ENCODE results near the gene SPINK14. TPM values are rescaled to one million over a fixed set of nuclear protein-coding genes. Genes with fewer than 3 reads are reported as not detected.

Gene SPINK14
- total RNA-seq, 1 experiment from 2014 or later = not detected

DNA sequence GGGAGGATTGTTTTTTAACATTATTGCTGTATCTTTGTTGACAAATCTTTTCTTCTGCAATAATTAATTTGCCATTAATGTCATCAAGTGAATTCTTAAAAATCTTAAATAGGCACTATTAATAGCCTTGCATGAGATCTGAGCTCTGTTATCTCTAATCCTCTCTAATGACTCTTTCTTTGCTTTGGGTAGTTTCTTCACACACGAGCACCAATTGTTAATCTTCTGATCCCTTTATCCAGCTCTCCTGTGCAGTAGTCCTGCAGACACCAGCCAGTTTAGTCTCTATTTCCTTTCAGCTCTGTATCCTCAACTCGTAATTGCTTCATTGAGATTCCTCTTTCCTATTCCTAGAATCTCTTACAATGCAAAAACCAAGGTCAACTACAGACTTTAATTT is 8.1 kb downstream of the SPINK14 start:
- DNase-seq = no peak
- Histone ChIP-seq H3K4me3 (no peak overlapping the region), H3K9me3 (no peaks in the 10 kb centered on the region), H3K36me3 (no peaks in the 10 kb centered on the region), H3K27me3 (peaks cover 2% of the 10 kb centered on the region)

GRCh38 chr5:148177207-148177606 is 8.9 kb downstream of the SPINK14 start:
- Histone ChIP-seq H3K36me3 (no peaks in the 10 kb centered on the region), H3K27me3 (peaks cover 2% of the 10 kb centered on the region), H3K9me3 (no peaks in the 10 kb centered on the region)

DNA sequence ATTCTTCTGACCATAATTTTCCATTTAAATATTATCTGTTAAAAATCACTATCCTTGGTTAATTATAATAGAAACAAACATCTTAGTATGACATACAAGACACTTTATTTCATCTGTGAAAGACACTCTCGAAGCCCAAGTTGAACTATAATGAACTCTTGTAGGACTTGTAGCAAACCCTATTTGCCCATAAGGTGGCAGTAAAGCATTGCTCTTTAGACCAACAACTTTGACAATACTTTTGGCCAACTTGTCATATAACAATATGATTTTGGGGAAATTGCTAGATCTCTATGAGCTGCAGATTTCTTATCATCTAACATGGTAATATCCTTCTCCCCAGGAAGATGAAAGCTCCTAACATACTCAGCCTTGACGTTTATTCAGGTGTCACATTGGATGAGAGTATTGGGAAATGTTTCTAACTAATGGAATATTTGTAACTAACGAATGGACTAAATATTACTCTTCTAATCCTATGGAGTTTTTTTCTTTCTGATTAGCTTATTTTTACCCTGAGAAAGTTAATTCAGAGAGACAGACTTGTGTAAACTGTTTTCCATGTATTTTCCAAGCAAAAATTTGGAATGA is 11.0 kb downstream of the SPINK14 start:
- no peaks in the 10 kb centered on the region for H3K36me3 ChIP-seq

More at GRCh38 chr5:148177207-148177606, 8.9 kb downstream of the SPINK14 start:
- DNase-seq = no peak
- H3K4me3 ChIP-seq = no peak overlapping the region

DNA sequence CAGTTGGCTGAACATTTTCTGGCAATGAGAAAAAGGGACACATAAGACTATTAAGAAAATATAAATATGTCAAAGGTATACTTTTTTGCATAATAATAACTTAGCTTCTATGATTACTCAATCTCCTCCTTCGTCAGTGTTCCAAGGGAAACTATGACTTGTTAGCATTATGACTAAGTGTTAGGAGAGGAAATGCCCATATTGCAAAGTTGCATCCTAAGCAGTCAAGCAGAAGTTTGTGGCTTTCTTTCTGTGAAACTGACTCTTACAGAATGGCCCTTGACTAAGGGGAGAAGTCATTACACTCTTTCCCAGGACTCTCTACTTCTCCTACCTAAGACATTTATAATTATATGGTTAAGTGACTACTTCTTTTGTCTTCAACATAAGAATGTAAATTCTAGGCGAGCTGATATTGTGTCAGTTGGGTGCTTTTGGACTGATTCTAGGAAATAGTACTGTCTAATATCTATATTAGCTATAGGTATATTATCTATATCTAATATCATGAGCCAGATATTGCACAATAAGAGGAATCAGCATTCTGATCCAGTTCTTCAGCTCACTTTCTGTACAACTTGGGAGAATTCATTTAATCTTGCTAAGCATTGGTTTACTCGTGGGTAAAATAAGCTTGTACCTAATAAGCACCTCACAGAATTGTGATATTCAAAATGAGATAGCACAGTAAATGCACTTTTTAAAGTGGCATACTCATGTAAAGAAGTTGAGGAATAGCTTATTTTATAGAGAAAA is 18.1 kb downstream of the SPINK14 start:
- peak; percentile 9 for DNase-seq
- no peak overlapping the region for H3K4me3 ChIP-seq
- no peaks in the 10 kb centered on the region for H3K36me3 ChIP-seq
- H3K27me3 ChIP-seq = no peaks in the 10 kb centered on the region
- no peaks in the 10 kb centered on the region for H3K9me3 ChIP-seq

More for the DNA sequence above, 11.0 kb downstream of the SPINK14 start:
- no peak for DNase-seq
- Histone ChIP-seq H3K4me3 (no peak overlapping the region), H3K9me3 (no peaks in the 10 kb centered on the region), H3K27me3 (peaks cover 2% of the 10 kb centered on the region)

DNA sequence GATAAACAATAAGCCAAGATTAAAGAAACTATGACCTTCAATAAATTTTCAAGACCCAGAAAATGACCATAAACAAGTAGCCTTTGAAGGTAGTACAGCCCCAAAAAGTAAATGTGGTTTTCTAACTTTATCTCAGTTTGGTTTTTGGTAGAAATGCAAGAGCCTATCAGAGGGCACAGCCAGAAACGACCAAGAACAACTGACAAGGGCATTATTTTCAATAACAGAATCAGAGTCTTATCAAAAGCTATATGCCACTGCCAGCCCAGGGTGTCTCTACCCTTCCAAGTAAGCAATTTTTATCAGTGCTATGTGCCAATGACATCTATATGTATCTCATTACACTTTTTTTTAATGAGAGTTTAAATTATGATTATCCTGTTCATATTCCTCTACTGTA is 22.7 kb downstream of the SPINK14 start:
- no peaks in the 10 kb centered on the region for H3K27me3 ChIP-seq
- H3K9me3 ChIP-seq = no peaks in the 10 kb centered on the region
- DNase-seq = no peak
- no peak overlapping the region for H3K4me3 ChIP-seq
- no peaks in the 10 kb centered on the region for H3K36me3 ChIP-seq

GRCh38 chr5:148193202-148193601 is 24.9 kb downstream of the SPINK14 start:
- Histone ChIP-seq H3K9me3 (no peaks in the 10 kb centered on the region), H3K4me3 (no peak overlapping the region), H3K27me3 (no peaks in the 10 kb centered on the region), H3K36me3 (no peaks in the 10 kb centered on the region)
- DNase-seq = no peak

DNA sequence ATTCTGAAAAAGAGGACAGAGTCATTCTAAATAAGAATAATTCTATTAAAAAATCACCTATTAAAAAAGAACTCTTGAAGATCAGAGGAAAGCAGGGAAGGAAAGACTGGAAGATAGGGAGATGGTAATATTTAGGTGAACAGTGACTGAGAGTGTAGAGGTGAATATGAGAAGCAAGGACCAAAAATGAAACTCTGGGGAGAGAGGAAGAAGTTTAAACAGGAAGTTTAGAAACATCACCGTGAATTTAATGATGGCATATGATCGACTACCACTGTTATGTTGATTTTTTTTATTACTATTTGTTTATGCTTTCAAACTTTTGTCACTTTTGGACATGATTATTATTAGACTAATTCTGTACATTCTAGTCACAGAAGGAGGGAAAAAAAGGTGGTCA is 32.8 kb downstream of the SPINK14 start:
- Histone ChIP-seq H3K4me3 (no peak overlapping the region), H3K9me3 (no peaks in the 10 kb centered on the region), H3K27me3 (no peaks in the 10 kb centered on the region), H3K36me3 (no peaks in the 10 kb centered on the region)
- DNase-seq = no peak

GRCh38 chr5:148202531-148203203 is 34.3 kb downstream of the SPINK14 start, which contains the start of gene SPINK6:
TSS of gene SPINK6 (plus strand) at chr5:148203042. CDS start at chr5:148203097, 55 bp downstream.
- H3K27me3 ChIP-seq = no peaks in the 10 kb centered on the region
- no peaks in the 10 kb centered on the region for H3K9me3 ChIP-seq
- no peak within 1 kb of the TSS for H3K4me3 ChIP-seq
- DNase-seq = no peak
- no peaks in the 10 kb centered on the region for H3K36me3 ChIP-seq

DNA sequence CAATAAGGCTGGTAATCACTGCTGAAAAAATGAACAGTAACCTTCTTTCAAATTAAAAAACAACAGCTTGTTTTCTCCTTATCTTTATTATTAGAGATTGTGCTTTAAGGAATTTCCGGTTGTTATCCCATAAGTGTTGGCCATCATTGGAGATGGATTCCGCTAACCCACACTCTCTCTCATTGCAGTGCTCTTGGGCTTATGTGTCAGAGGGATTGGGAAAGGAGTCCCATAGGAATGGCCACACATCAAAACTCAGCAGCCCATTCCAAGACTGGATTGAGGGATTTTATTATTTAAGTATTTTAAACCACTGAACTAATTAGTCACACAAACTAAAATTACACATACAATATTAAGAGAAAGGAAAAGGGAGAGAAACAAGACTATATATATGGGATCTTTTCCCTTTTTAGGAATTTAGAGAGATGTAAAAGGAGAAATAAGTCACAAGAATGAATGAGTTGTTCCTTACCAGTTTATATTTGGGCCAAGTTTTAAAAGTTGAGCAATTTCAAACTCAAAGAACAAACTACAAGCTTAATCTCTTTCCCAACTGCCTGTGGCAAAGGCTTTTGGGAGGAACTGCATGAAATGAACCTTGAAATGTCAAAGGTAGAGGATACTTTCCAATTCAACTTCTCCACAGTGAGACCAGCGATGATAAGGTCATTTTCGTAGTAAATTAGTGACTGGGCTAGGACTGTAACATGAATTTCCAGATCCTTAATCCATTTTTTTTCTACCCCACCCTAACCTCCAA is 36.9 kb downstream of the SPINK14 start:
- no peaks in the 10 kb centered on the region for H3K27me3 ChIP-seq
- H3K9me3 ChIP-seq = no peaks in the 10 kb centered on the region
- H3K36me3 ChIP-seq = no peaks in the 10 kb centered on the region
- H3K4me3 ChIP-seq = no peak overlapping the region
- no peak for DNase-seq

DNA sequence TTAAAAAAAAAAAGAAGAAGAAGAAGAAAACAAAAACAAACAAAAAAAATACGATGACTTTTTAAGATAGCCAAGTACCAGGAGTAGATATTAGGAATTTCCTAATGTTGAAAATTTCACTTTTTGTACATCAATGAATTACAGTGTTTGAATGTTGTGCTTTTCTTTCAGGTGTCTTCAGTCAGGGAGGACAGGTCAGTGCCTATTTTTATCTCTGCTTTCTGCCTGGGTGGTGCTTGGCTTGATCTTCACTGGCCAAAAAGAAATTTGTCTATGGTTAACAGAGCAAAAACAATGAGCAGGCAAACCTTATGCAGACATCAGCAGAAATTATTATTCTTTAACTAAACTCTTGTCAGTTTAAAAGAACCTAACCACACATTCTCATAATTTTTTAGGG is 37.5 kb downstream of the SPINK14 start:
- no peaks in the 10 kb centered on the region for H3K9me3 ChIP-seq
- no peaks in the 10 kb centered on the region for H3K27me3 ChIP-seq
- H3K4me3 ChIP-seq = no peak overlapping the region
- no peak for DNase-seq
- H3K36me3 ChIP-seq = no peaks in the 10 kb centered on the region

DNA sequence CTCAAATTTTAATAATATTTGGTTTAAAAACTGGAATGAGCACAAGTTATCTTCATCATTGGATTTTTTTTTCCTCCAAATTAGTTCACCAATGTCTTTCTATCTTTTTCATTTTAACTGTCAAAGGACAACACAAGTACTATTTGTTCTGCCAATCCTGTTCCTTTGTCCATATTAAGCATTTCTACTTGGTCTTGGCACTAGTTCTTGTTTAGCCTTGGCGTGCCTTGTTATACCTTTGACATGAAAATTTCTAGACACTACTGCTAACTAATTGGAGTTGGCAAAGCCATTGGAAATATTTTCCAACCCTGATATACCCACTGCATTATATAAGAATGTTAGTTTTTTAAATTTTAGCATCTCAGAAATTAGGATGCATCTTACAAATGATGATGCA is 38.3 kb downstream of the SPINK14 start:
- no peaks in the 10 kb centered on the region for H3K27me3 ChIP-seq
- H3K9me3 ChIP-seq = no peaks in the 10 kb centered on the region
- no peaks in the 10 kb centered on the region for H3K36me3 ChIP-seq
- H3K4me3 ChIP-seq = no peak overlapping the region
- no peak for DNase-seq

- no peak for DNase-seq
- no peak overlapping the region for H3K4me3 ChIP-seq
- H3K36me3 ChIP-seq = no peaks in the 10 kb centered on the region
- H3K9me3 ChIP-seq = no peaks in the 10 kb centered on the region
- H3K27me3 ChIP-seq = no peaks in the 10 kb centered on the region
Measured at GRCh38 chr5:148208226-148208625, 39.9 kb downstream of the SPINK14 start.

- no peak for DNase-seq
- H3K4me3 ChIP-seq = no peak overlapping the region
- no peaks in the 10 kb centered on the region for H3K36me3 ChIP-seq
- H3K27me3 ChIP-seq = no peaks in the 10 kb centered on the region
- H3K9me3 ChIP-seq = no peaks in the 10 kb centered on the region
Measured at GRCh38 chr5:148209151-148209770, 40.9 kb downstream of the SPINK14 start.

- Histone ChIP-seq H3K9me3 (no peaks in the 10 kb centered on the region), H3K4me3 (no peak overlapping the region), H3K27me3 (no peaks in the 10 kb centered on the region), H3K36me3 (no peaks in the 10 kb centered on the region)
- DNase-seq = no peak
Measured at GRCh38 chr5:148214665-148215185, 46.4 kb downstream of the SPINK14 start.

- no peak for DNase-seq
- Histone ChIP-seq H3K4me3 (no peak overlapping the region), H3K27me3 (no peaks in the 10 kb centered on the region), H3K36me3 (no peaks in the 10 kb centered on the region), H3K9me3 (no peaks in the 10 kb centered on the region)
Measured at GRCh38 chr5:148221508-148221907, 53.2 kb downstream of the SPINK14 start.

DNA sequence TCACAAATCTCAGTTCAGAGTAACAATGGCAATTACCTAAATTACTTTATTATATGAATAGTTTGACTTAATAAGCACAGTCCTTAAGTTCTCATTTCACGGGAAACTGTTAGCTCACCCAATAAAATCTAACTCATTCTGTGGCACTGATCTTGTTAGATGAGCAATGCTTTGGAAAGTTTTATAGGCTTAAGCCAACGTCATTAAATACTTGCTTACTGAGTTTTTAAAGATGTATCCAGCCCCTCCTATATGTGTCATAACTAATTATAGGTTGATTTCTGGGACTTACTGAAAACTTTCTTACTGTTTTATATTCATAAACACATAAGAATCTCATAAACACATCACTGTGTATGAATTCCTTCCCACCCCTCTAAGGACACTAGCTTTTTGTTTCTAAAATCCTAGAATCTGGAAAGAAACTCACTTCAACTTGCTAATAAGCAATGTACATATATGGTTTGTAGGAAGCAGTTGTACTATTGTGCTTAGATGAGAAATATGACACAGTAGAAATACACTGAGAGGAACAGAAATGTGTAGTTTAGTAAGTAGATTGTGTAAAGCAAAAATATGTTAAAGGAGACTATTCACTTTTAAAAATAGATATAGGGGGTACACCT is 55.9 kb downstream of the SPINK14 start:
- Histone ChIP-seq H3K4me3 (no peak overlapping the region), H3K9me3 (no peaks in the 10 kb centered on the region), H3K36me3 (no peaks in the 10 kb centered on the region), H3K27me3 (no peaks in the 10 kb centered on the region)
- DNase-seq = no peak
